H1 (cell line): Measurements from ENCODE around the gene DHDH. TPM values are rescaled to one million over a fixed set of nuclear protein-coding genes. Genes with fewer than 3 reads are reported as not detected.

Experiments
- BRCA1 ChIP-seq: IDR thresholded peaks from 2 replicates; pipeline ENCODE4 v1.6.1; 2012; ENCODE audit warnings: low read depth, low read length, improper control_type of control experiment
- FOSL1 ChIP-seq: IDR thresholded peaks from 2 replicates; pipeline ENCODE4 v1.6.1; 2011; ENCODE audit warnings: mild to moderate bottlenecking, low read depth, low read length, moderate library complexity; ENCODE audit not compliant: insufficient read depth
- JUND ChIP-seq: IDR thresholded peaks from 2 replicates; pipeline ENCODE4 v1.6.1; 2011; ENCODE audit warnings: mild to moderate bottlenecking, improper control_type of control experiment, low read length
- RAD21 ChIP-seq, 2 experiments: IDR thresholded peaks in 1 of 2; conservative IDR thresholded peaks in 1 of 2; 2 replicates each; pipeline ENCODE4 v1.6.1; 2011; ENCODE audit warnings: low read depth in 2 of 2, low read length in 2 of 2, improper control_type of control experiment in 1 of 2, inconsistent platforms in 1 of 2, mild to moderate bottlenecking in 1 of 2, moderate library complexity in 1 of 2
- TAF7 ChIP-seq: optimal IDR thresholded peaks from 2 replicates; pipeline ENCODE3; 2011; ENCODE audit warnings: low read depth, mild to moderate bottlenecking, inconsistent platforms, low read length, moderate library complexity, borderline replicate concordance
- polyA plus RNA-seq, 7 experiments: library from polyadenylated mRNA; depleted of rRNA in 3 of 7; stranded (reverse) in 5 of 7; unstranded in 2 of 7; fragments of >200 nt in 5 of 7; fragments of 200-250 nt in 2 of 7; gene quantifications; 1 replicate in 5 of 7; 2 replicates in 1 of 7; 4 replicates in 1 of 7; pipeline versions ENCODE4 v1.2.1 to v1.2.3, GENCODE V29; 2011 to 2013; ENCODE audit warnings: missing spikeins in 2 of 7, mixed read lengths in 2 of 7
- total RNA-seq: library from RNA; stranded (reverse); fragmentation: NEBNext Ultra II Directional; extraction: Animal tissue kit (Norgen Biotek cat#: 25700); gene quantifications from 2 replicates; pipeline ENCODE4 v1.2.1, GENCODE V29; 2021
- TF ChIP-seq, protein P1 (sequence below): fragments of 300-600 bp; sonication (generic); IDR thresholded peaks from 2 replicates; pipeline ENCODE4 v1.7.1; 2012; ENCODE audit warnings: low read length, moderate library complexity, mild to moderate bottlenecking, inconsistent platforms; ENCODE audit not compliant: insufficient replicate concordance
- TF ChIP-seq, protein P2 (sequence below), 3 experiments: IDR thresholded peaks; 1 replicate in 2 of 3; 2 replicates in 1 of 3; pipeline versions ENCODE4 v1.5.1 to v1.6.1; 2011; ENCODE audit warnings: low read length in 3 of 3, mild to moderate bottlenecking in 3 of 3, inconsistent platforms in 2 of 3, low read depth in 1 of 3, moderate library complexity in 1 of 3; ENCODE audit not compliant: insufficient read depth in 1 of 3; ENCODE audit errors: control extremely low read depth in 1 of 3

Gene DHDH
- total and polyA plus RNA-seq, 2 of the 8 experiments (the other 6 are each of a cell fraction or from before 2014, with no cell fraction given): 2.2 to 2.8 TPM

DNA sequence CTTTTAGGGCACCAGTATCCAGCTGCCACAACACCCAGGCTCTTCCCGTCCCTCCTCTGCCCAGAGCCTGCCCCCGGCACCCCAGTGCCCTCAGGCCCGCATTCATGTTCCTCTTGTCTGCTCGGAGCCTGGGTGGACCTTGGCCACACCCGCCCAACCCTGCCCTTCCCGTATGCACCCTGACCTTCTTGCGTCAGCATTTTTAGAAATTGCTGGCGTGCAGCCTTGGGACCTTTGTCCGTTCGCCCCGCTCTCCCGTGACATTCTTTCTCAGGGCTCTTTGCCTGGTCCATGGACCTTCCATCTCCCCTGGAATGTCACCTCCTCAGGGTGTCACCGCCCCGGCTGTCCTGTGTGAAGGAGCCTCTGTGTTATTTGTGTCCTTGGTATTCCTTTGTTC, 25.8 kb upstream of the DHDH start (continued):
- TF ChIP-seq, protein P1, sequence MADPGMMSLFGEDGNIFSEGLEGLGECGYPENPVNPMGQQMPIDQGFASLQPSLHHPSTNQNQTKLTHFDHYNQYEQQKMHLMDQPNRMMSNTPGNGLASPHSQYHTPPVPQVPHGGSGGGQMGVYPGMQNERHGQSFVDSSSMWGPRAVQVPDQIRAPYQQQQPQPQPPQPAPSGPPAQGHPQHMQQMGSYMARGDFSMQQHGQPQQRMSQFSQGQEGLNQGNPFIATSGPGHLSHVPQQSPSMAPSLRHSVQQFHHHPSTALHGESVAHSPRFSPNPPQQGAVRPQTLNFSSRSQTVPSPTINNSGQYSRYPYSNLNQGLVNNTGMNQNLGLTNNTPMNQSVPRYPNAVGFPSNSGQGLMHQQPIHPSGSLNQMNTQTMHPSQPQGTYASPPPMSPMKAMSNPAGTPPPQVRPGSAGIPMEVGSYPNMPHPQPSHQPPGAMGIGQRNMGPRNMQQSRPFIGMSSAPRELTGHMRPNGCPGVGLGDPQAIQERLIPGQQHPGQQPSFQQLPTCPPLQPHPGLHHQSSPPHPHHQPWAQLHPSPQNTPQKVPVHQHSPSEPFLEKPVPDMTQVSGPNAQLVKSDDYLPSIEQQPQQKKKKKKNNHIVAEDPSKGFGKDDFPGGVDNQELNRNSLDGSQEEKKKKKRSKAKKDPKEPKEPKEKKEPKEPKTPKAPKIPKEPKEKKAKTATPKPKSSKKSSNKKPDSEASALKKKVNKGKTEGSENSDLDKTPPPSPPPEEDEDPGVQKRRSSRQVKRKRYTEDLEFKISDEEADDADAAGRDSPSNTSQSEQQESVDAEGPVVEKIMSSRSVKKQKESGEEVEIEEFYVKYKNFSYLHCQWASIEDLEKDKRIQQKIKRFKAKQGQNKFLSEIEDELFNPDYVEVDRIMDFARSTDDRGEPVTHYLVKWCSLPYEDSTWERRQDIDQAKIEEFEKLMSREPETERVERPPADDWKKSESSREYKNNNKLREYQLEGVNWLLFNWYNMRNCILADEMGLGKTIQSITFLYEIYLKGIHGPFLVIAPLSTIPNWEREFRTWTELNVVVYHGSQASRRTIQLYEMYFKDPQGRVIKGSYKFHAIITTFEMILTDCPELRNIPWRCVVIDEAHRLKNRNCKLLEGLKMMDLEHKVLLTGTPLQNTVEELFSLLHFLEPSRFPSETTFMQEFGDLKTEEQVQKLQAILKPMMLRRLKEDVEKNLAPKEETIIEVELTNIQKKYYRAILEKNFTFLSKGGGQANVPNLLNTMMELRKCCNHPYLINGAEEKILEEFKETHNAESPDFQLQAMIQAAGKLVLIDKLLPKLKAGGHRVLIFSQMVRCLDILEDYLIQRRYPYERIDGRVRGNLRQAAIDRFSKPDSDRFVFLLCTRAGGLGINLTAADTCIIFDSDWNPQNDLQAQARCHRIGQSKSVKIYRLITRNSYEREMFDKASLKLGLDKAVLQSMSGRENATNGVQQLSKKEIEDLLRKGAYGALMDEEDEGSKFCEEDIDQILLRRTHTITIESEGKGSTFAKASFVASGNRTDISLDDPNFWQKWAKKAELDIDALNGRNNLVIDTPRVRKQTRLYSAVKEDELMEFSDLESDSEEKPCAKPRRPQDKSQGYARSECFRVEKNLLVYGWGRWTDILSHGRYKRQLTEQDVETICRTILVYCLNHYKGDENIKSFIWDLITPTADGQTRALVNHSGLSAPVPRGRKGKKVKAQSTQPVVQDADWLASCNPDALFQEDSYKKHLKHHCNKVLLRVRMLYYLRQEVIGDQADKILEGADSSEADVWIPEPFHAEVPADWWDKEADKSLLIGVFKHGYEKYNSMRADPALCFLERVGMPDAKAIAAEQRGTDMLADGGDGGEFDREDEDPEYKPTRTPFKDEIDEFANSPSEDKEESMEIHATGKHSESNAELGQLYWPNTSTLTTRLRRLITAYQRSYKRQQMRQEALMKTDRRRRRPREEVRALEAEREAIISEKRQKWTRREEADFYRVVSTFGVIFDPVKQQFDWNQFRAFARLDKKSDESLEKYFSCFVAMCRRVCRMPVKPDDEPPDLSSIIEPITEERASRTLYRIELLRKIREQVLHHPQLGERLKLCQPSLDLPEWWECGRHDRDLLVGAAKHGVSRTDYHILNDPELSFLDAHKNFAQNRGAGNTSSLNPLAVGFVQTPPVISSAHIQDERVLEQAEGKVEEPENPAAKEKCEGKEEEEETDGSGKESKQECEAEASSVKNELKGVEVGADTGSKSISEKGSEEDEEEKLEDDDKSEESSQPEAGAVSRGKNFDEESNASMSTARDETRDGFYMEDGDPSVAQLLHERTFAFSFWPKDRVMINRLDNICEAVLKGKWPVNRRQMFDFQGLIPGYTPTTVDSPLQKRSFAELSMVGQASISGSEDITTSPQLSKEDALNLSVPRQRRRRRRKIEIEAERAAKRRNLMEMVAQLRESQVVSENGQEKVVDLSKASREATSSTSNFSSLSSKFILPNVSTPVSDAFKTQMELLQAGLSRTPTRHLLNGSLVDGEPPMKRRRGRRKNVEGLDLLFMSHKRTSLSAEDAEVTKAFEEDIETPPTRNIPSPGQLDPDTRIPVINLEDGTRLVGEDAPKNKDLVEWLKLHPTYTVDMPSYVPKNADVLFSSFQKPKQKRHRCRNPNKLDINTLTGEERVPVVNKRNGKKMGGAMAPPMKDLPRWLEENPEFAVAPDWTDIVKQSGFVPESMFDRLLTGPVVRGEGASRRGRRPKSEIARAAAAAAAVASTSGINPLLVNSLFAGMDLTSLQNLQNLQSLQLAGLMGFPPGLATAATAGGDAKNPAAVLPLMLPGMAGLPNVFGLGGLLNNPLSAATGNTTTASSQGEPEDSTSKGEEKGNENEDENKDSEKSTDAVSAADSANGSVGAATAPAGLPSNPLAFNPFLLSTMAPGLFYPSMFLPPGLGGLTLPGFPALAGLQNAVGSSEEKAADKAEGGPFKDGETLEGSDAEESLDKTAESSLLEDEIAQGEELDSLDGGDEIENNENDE: no peak
- TF ChIP-seq TAF7 (no peak), RAD21 (IDR thresholded peaks at IDR 0.05 in 1 of 2, conservative IDR thresholded peaks at IDR 0.05 in 1 of 2; ENCODE audit: low read depth in 2 of 2, low read length in 2 of 2) (no peak), BRCA1 (no peak), FOSL1 (no peak), JUND (no peak)
- TF ChIP-seq, protein P2, sequence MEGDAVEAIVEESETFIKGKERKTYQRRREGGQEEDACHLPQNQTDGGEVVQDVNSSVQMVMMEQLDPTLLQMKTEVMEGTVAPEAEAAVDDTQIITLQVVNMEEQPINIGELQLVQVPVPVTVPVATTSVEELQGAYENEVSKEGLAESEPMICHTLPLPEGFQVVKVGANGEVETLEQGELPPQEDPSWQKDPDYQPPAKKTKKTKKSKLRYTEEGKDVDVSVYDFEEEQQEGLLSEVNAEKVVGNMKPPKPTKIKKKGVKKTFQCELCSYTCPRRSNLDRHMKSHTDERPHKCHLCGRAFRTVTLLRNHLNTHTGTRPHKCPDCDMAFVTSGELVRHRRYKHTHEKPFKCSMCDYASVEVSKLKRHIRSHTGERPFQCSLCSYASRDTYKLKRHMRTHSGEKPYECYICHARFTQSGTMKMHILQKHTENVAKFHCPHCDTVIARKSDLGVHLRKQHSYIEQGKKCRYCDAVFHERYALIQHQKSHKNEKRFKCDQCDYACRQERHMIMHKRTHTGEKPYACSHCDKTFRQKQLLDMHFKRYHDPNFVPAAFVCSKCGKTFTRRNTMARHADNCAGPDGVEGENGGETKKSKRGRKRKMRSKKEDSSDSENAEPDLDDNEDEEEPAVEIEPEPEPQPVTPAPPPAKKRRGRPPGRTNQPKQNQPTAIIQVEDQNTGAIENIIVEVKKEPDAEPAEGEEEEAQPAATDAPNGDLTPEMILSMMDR (IDR thresholded peaks at IDR 0.05; ENCODE audit: control extremely low read depth in 1 of 3, insufficient read depth in 1 of 3, low read depth in 1 of 3, low read length in 3 of 3): no peak
